ENCODE measurements around the gene RBBP5. TPM values are rescaled to one million over a fixed set of nuclear protein-coding genes. Genes with fewer than 3 reads are reported as not detected.

Gene RBBP5
- total and polyA plus RNA-seq, 4 donors: 5.2 to 18.0 (median 9.7) TPM

GRCh38 chr1:205091043-205091740, 30.6 kb downstream of the RBBP5 start:
- DNase-seq: peak in 2 of 3 donors; percentile 48 to 53
- no peaks in the 10 kb centered on the region for H3K27me3 ChIP-seq (ENCODE audit: control insufficient read depth in 3 of 3, insufficient read depth in 3 of 3, low read length in 2 of 3)
- peaks cover 16 to 48% (median 22%) of the 10 kb centered on the region in 4 donors for H3K36me3 ChIP-seq (ENCODE audit: control insufficient read depth in 4 of 4, insufficient read depth in 4 of 4, low read length in 4 of 4)
- no peaks in the 10 kb centered on the region for H3K4me1 ChIP-seq (ENCODE audit: control insufficient read depth in 5 of 5, insufficient read depth in 5 of 5, low read length in 5 of 5)
- no peak overlapping the region for H3K9ac ChIP-seq (ENCODE audit: insufficient read depth in 1 of 2, low read length in 2 of 2)
- H3K4me3 ChIP-seq: no peak overlapping the region
- no peak for ATAC-seq (ENCODE audit: insufficient read depth, low FRiP score)
- TF ChIP-seq CTCF (IDR thresholded peaks at IDR 0.05; ENCODE audit: control extremely low read depth, extremely low read depth): no peak
- no peaks in the 10 kb centered on the region for H3K9me3 ChIP-seq (ENCODE audit: control insufficient read depth in 4 of 4, insufficient read depth in 3 of 4, low read length in 3 of 4)
- 88 to 90% methylated on average over 4 of the region's 4 CpGs for whole genome bisulfite sequencing, 2 donors
- no peak overlapping the region for H3K27ac ChIP-seq (ENCODE audit: low read depth in 1 of 2, low read length in 1 of 2)

- 85 to 87% methylated on average over 3 of the region's 3 CpGs for WGBS, 2 donors
- ATAC-seq (ENCODE audit: insufficient read depth, low FRiP score) (no peak), DNase-seq (no peak)
- H3K27ac ChIP-seq (ENCODE audit: low read depth in 1 of 2, low read length in 1 of 2): no peak overlapping the region
- no peaks in the 10 kb centered on the region for H3K4me1 ChIP-seq (ENCODE audit: control insufficient read depth in 5 of 5, insufficient read depth in 5 of 5, low read length in 5 of 5)
- H3K9ac ChIP-seq (ENCODE audit: insufficient read depth in 1 of 2, low read length in 2 of 2): no peak overlapping the region
- no peak for TF ChIP-seq CTCF (IDR thresholded peaks at IDR 0.05; ENCODE audit: control extremely low read depth, extremely low read depth)
- H3K27me3 ChIP-seq (ENCODE audit: control insufficient read depth in 3 of 3, insufficient read depth in 3 of 3, low read length in 2 of 3): no peaks in the 10 kb centered on the region
- no peak overlapping the region for H3K4me3 ChIP-seq
- no peaks in the 10 kb centered on the region for H3K9me3 ChIP-seq (ENCODE audit: control insufficient read depth in 4 of 4, insufficient read depth in 3 of 4, low read length in 3 of 4)
- H3K36me3 ChIP-seq (ENCODE audit: control insufficient read depth in 4 of 4, insufficient read depth in 4 of 4, low read length in 4 of 4): peaks cover 8 to 36% (median 21%) of the 10 kb centered on the region in 4 donors
These were observed 33.4 kb downstream of the RBBP5 start for GRCh38 chr1:205088341-205088740.

- H3K9ac ChIP-seq (ENCODE audit: insufficient read depth in 1 of 2, low read length in 2 of 2): no peak within 1 kb of the TSS
- WGBS, 2 donors: 94 to 96% methylated on average over 2 of the region's 2 CpGs
- no peak within 1 kb of the TSS for H3K4me3 ChIP-seq
- H3K4me1 ChIP-seq (ENCODE audit: control insufficient read depth in 5 of 5, insufficient read depth in 5 of 5, low read length in 5 of 5): no peaks in the 10 kb centered on the region
- H3K27ac ChIP-seq (ENCODE audit: low read depth in 1 of 2, low read length in 1 of 2): no peak within 1 kb of the TSS
- H3K9me3 ChIP-seq (ENCODE audit: control insufficient read depth in 4 of 4, insufficient read depth in 3 of 4, low read length in 3 of 4): no peaks in the 10 kb centered on the region
- H3K36me3 ChIP-seq (ENCODE audit: control insufficient read depth in 4 of 4, insufficient read depth in 4 of 4, low read length in 4 of 4): peaks cover 6 to 18% (median 13%) of the 10 kb centered on the region in 4 donors
- no peak for TF ChIP-seq CTCF (IDR thresholded peaks at IDR 0.05; ENCODE audit: control extremely low read depth, extremely low read depth)
- DNase-seq (no peak), ATAC-seq (ENCODE audit: insufficient read depth, low FRiP score) (no peak)
- no peaks in the 10 kb centered on the region for H3K27me3 ChIP-seq (ENCODE audit: control insufficient read depth in 3 of 3, insufficient read depth in 3 of 3, low read length in 2 of 3)
These were observed 37.4 kb downstream of the RBBP5 start, which contains the start of gene TMEM81 for GRCh38 chr1:205084360-205084759. Gene TMEM81, minus strand, starts transcription at chr1:205084460. Its CDS starts 140 bp downstream, at chr1:205084320.
